Transverse colon (tissue), 4 donors: Measurements from ENCODE around the gene MAPK14. TPM values are rescaled to one million over a fixed set of nuclear protein-coding genes. Genes with fewer than 3 reads are reported as not detected.

Experiments used
- DNase-seq: peaks from one replicate; pipeline ENCODE4 v3.0.0-alpha.2; 2019
- H3K27ac ChIP-seq, 4 donors: fragments of 200-600 bp; sonication (generic); 2 replicates each; pipeline ENCODE4 v1.5.1; 2016 to 2018; ENCODE audit warnings: inconsistent platforms in 4 of 4
- H3K27me3 ChIP-seq: fragments of 200-600 bp; sonication (generic); 2 replicates; pipeline ENCODE4 v1.5.1; 2017; ENCODE audit warnings: inconsistent platforms
- H3K36me3 ChIP-seq, 4 donors: fragments of 200-600 bp; sonication (generic); 2 replicates each; pipeline ENCODE4 v1.5.1; 2017 to 2019; ENCODE audit warnings: inconsistent platforms in 4 of 4
- H3K4me1 ChIP-seq, 4 donors: fragments of 200-600 bp; sonication (generic); 2 replicates each; pipeline ENCODE4 v1.5.1; 2017 to 2020; ENCODE audit warnings: inconsistent platforms in 4 of 4
- H3K4me3 ChIP-seq, 4 donors: fragments of 200-600 bp; sonication (generic); 1 replicate in 1 of 4; 2 replicates in 3 of 4; pipeline versions ENCODE4 v1.5.1 to v1.6.1; 2017 to 2019; ENCODE audit warnings: inconsistent platforms in 4 of 4
- H3K9me3 ChIP-seq, 2 donors: fragments of 200-600 bp; sonication (generic); 2 replicates each; pipeline ENCODE4 v1.5.1; 2017 to 2019; ENCODE audit warnings: inconsistent platforms in 2 of 2
- EP300 ChIP-seq: sonication (generic); formaldehyde crosslinking; IDR thresholded peaks from one replicate; pipeline ENCODE4 v1.6.1; 2017; ENCODE audit warnings: antibody characterized with exemption, low read depth
- POLR2A ChIP-seq: fragments of 450-650 bp; IDR thresholded peaks from one replicate; pipeline ENCODE4 v1.6.1; 2016; ENCODE audit warnings: antibody characterized with exemption, mild to moderate bottlenecking, moderate library complexity
- POLR2AphosphoS5 ChIP-seq, 3 donors: sonication (generic); formaldehyde crosslinking; IDR thresholded peaks; one replicate each; pipeline ENCODE4 v1.6.1; 2016; ENCODE audit warnings: antibody characterized with exemption in 3 of 3
- whole genome bisulfite sequencing, 2 donors: methylation state at CpG; one replicate each; pipeline ENCODE4 v1.1.5; 2018; ENCODE audit warnings: low coverage in 1 of 2; 5-methylcytosine and 5-hydroxymethylcytosine counted together
- in situ Hi-C, 4 donors: fragments of 200-750 bp; cut with MboI; loops; one replicate each; pipeline versions ENCODE4 v1.15.0 to v1.15.1; 2017; ENCODE audit warnings: low sequenced_read_pairs in 3 of 4, low pct_ligation_motif_present in 1 of 4, low pct_unique_long_range_greater_than_20kb in 1 of 4
- intact Hi-C: fragments of 100-400 bp; cut with DNase I; formaldehyde crosslinking; loops from one replicate; pipeline ENCODE4 v1.15.1; 2023; ENCODE audit warnings: low total_unique reads
- total RNA-seq, 4 donors: library from RNA; depleted of rRNA; stranded (reverse); fragments of >200 nt; gene quantifications; one replicate each; pipeline ENCODE4 v1.1.0, GENCODE V29; 2016
- TF ChIP-seq, protein P1 (sequence below), 5 experiments: fragments of 200-600 bp in 3 of 5; fragments of 450-650 bp in 2 of 5; sonication (generic) in 3 of 5; IDR thresholded peaks; 1 replicate in 2 of 5; 2 replicates in 3 of 5; pipeline ENCODE4 v1.5.1; 2016 to 2017; ENCODE audit warnings: antibody characterized with exemption in 5 of 5, inconsistent platforms in 3 of 5, mild to moderate bottlenecking in 2 of 5, moderate library complexity in 1 of 5

MAPK14 gene
- total RNA-seq, 4 donors from 2014 or later: 82.2 to 132 (median 112) TPM

- no peak for DNase-seq
- TF ChIP-seq, protein P1, sequence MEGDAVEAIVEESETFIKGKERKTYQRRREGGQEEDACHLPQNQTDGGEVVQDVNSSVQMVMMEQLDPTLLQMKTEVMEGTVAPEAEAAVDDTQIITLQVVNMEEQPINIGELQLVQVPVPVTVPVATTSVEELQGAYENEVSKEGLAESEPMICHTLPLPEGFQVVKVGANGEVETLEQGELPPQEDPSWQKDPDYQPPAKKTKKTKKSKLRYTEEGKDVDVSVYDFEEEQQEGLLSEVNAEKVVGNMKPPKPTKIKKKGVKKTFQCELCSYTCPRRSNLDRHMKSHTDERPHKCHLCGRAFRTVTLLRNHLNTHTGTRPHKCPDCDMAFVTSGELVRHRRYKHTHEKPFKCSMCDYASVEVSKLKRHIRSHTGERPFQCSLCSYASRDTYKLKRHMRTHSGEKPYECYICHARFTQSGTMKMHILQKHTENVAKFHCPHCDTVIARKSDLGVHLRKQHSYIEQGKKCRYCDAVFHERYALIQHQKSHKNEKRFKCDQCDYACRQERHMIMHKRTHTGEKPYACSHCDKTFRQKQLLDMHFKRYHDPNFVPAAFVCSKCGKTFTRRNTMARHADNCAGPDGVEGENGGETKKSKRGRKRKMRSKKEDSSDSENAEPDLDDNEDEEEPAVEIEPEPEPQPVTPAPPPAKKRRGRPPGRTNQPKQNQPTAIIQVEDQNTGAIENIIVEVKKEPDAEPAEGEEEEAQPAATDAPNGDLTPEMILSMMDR (IDR thresholded peaks at IDR 0.05): no peak
- TF ChIP-seq POLR2AphosphoS5 (IDR thresholded peaks at IDR 0.05) (no peak), EP300 (no peak), POLR2A (no peak)
- intact Hi-C loops (no loop called here), in situ Hi-C loops (loop anchor here in 2 of 4 donors (25.0 kb wide), 1 partner anchor 343 kb away; no protein-coding TSS in a partner anchor)
- no peaks in the 10 kb centered on the region for H3K36me3 ChIP-seq
- peaks cover 6% of the 10 kb centered on the region for H3K27me3 ChIP-seq
- WGBS, 2 donors: 80 to 89% methylated on average over 2 to 11 of the region's 11 CpGs
- no peaks in the 10 kb centered on the region for H3K9me3 ChIP-seq
- no peak overlapping the region for H3K27ac ChIP-seq
- H3K4me3 ChIP-seq: no peak overlapping the region
- peaks cover 0 to under 1% (median 0%) of the 10 kb centered on the region in 4 donors for H3K4me1 ChIP-seq
Observed at GRCh38 chr6:36019167-36019566, 8.4 kb upstream of the MAPK14 start.

DNA sequence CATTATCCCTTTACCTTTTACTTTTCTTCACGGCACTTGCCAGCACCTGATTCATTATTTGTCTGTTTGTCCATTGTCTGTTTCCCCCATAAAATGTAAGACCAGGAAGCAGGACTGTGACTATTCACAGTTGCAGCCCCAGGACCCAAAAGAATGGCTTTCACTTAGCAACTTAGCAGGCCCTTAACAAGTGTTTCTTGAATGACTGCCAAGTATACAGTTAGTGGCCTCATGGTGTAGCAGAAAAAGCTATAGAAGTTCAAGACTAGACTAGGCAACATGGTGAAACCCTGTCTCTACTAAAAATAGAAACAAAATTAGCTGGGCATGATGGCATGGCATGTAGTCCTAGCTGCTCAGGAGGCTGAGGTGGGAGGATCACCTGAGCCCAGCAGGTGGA is 7.5 kb upstream of the MAPK14 start:
- no peak overlapping the region for H3K4me3 ChIP-seq
- H3K27me3 ChIP-seq: peaks cover 9% of the 10 kb centered on the region
- no peaks in the 10 kb centered on the region for H3K36me3 ChIP-seq
- H3K4me1 ChIP-seq: peaks cover 0 to 6% (median 0%) of the 10 kb centered on the region in 4 donors
- no peak for DNase-seq
- WGBS, 2 donors: 0 to 20% methylated on average over 1 of the region's 1 CpG
- intact Hi-C loops: no loop called here
- in situ Hi-C loops: loop anchor here (10.0 to 25.0 kb wide), 3 partner anchors 75 to 342 kb away; no protein-coding TSS in a partner anchor
- H3K27ac ChIP-seq: no peak overlapping the region
- TF ChIP-seq, protein P1 (IDR thresholded peaks at IDR 0.05): no peak
- TF ChIP-seq POLR2A (no peak), POLR2AphosphoS5 (IDR thresholded peaks at IDR 0.05) (no peak), EP300 (no peak)
- no peaks in the 10 kb centered on the region for H3K9me3 ChIP-seq

DNA sequence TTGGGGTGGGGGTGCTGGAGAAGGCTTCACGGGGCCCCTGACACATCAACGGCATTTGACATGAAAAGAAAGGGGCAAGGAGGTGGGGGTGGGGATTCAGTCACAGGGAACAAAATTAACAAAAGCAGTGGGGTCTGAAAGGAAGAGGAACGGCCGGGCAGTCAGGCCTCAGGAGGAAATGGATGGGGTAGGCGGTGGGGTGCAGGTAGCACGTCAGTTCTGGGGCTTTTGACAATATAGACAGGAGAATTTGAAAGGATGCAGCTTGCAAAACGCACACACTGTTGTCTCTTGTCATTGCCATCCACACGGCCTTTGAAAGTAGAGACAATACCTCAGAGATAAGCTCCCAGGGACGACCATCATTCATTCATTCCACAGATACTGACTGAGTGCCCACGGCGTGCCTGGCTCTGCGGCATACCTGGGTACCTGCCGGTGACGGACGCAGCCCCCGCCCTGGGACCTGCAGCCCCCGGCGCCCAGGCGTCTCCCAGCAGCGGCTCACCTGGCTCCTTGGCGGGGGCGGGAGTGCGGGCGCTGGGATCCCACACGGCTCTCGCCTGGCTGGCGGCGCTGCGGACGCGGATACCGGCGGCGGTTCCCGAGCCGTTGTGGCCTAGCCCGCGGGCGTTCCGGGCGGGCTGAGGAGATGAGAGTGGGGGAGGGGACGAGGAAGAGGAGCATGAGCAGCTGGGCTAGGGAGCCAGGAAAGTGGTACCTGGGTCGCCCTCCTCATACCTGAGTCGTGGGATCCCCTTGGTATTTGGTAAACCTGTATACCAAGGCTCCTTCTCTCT is 3.4 kb upstream of the MAPK14 start, which contains the start of gene SLC26A8:
SLC26A8 (minus strand) TSS at position 646 of the 800 bp plus-strand sequence. CDS start 4,934 bp downstream, outside the sequence.
- in situ Hi-C loops: loop anchor here (10.0 to 25.0 kb wide), 3 partner anchors 71 to 338 kb away; no protein-coding TSS in a partner anchor
- peaks cover 0 to 6% (median 1%) of the 10 kb centered on the region in 4 donors for H3K4me1 ChIP-seq
- intact Hi-C loops: no loop called here
- TF ChIP-seq POLR2A: no peak
- no peak for TF ChIP-seq POLR2AphosphoS5 (IDR thresholded peaks at IDR 0.05)
- TF ChIP-seq, protein P1 (IDR thresholded peaks at IDR 0.05): no peak
- WGBS, 2 donors: 43 to 75% methylated on average over 7 to 38 of the region's 44 CpGs
- DNase-seq: no peak
- H3K4me3 ChIP-seq: peak within 1 kb of the TSS in 1 of 4 donors; percentile 17
- H3K9me3 ChIP-seq: no peaks in the 10 kb centered on the region
- no peak within 1 kb of the TSS for H3K27ac ChIP-seq
- no peaks in the 10 kb centered on the region for H3K36me3 ChIP-seq
- H3K27me3 ChIP-seq: peaks cover 9% of the 10 kb centered on the region

DNA sequence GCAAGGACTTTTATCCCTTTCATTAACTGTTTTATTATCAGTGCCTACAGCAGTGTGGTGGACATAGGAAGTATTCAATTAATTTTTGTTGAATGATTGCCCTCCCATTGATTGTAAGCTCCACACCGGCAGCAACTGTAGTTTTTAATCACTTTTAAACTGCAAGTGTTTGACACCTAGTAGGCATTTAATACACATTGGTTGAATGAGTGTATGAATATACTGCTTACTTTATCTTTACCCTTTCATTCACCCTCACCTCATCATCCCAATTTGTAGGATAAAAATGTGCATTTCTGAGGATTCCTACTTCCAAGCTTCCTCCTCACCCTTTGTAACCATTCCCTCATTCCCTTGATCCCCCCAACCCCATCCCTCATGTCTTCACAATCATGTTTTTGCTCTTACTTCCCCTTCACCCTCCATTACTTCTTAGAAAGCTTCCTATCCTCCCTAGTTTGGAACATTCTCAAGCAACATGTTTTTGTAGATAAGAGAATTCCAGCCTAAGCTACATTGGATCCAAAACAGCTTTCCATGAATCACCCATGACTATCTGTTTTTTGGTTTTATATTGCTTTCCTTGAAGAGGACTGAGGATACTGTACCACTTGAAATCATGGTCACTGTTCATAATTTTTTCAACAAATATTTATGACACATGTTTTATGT is 2.2 kb upstream of the MAPK14 start:
- no peak for TF ChIP-seq EP300
- no peak for TF ChIP-seq POLR2A
- TF ChIP-seq POLR2AphosphoS5 (IDR thresholded peaks at IDR 0.05): no peak
- TF ChIP-seq, protein P1 (IDR thresholded peaks at IDR 0.05): no peak
- Histone ChIP-seq H3K27me3 (peaks cover 9% of the 10 kb centered on the region), H3K4me1 (peaks cover 9 to 14% (median 11%) of the 10 kb centered on the region in 4 donors), H3K27ac (no peak overlapping the region), H3K9me3 (no peaks in the 10 kb centered on the region), H3K4me3 (no peak overlapping the region), H3K36me3 (no peaks in the 10 kb centered on the region)
- DNase-seq: no peak
- intact Hi-C loops (no loop called here), in situ Hi-C loops (loop anchor here in 3 of 4 donors (5.0 to 10.0 kb wide), 4 partner anchors 69 to 329 kb away; no protein-coding TSS in a partner anchor)
- 100% methylated on average over 1 of the region's 1 CpG for WGBS, 2 donors
